Kidney (tissue), 13 donors: ENCODE results near the gene MTCL3.

ENCODE experiments used
- DNase-seq, 5 donors: peaks; one replicate each; pipeline ENCODE4 v3.0.0-alpha.2; 2013 to 2020
- FAIRE-seq: peaks from 2 replicates; lab custom pipeline; 2012; peaks lifted over from hg19 to GRCh38; lab: Jason Lieb, UNC
- H3K27ac ChIP-seq, 2 donors: one replicate each; pipeline ENCODE4 v1.7.0; 2013; ENCODE audit warnings: low read depth in 2 of 2, low read length in 2 of 2, inconsistent platforms in 1 of 2
- H3K27me3 ChIP-seq: one replicate; pipeline ENCODE4 v1.7.1; 2013; ENCODE audit warnings: low read length, inconsistent platforms; ENCODE audit not compliant: control insufficient read depth, insufficient read depth
- H3K36me3 ChIP-seq, 3 donors: one replicate each; pipeline versions ENCODE4 v1.7.0 to v1.7.1; 2013; ENCODE audit warnings: low read length in 3 of 3, control low read depth in 1 of 3, inconsistent platforms in 1 of 3; ENCODE audit not compliant: insufficient read depth in 3 of 3, control insufficient read depth in 2 of 3
- H3K4me1 ChIP-seq, 3 donors: one replicate each; pipeline versions ENCODE4 v1.7.0 to v1.7.1; 2013; ENCODE audit warnings: low read length in 3 of 3, inconsistent platforms in 1 of 3, low read depth in 1 of 3; ENCODE audit not compliant: control insufficient read depth in 2 of 3, insufficient read depth in 2 of 3
- H3K4me3 ChIP-seq, 3 donors: one replicate each; pipeline versions ENCODE4 v1.7.0 to v1.8.1; 2013; ENCODE audit warnings: low read length in 3 of 3, control low read depth in 1 of 3, inconsistent platforms in 1 of 3
- H3K9ac ChIP-seq, 3 donors: one replicate each; pipeline versions ENCODE4 v1.7.0 to v1.7.1; 2013; ENCODE audit warnings: low read length in 3 of 3, control low read depth in 1 of 3, inconsistent platforms in 1 of 3
- H3K9me3 ChIP-seq, 3 donors: one replicate each; pipeline versions ENCODE4 v1.7.0 to v1.7.1; 2013; ENCODE audit warnings: low read length in 3 of 3, control low read depth in 1 of 3, inconsistent platforms in 1 of 3; ENCODE audit not compliant: control insufficient read depth in 2 of 3, insufficient read depth in 1 of 3
- intact Hi-C: fragments of 100-400 bp; cut with DNase I; formaldehyde crosslinking; loops from one replicate; pipeline ENCODE4 v1.11.1; 2022
- TF ChIP-seq, protein P1 (sequence below): IDR thresholded peaks from 3 replicates; pipeline ENCODE4 v1.5.1; 2012; ENCODE audit warnings: mild to moderate bottlenecking, moderate library complexity, borderline replicate concordance; ENCODE audit not compliant: insufficient read depth; ENCODE audit errors: extremely low read depth
- donor health status: control.
- donor health status: control.
- donor health status: control.
- donor health status: control.
- donor health status: control.
- donor health status: DM: yes; HTN: yes; CAD: no.
- donor health status: Normal renal cell carcinoma (clear cell type).

The MTCL3 gene

DNA sequence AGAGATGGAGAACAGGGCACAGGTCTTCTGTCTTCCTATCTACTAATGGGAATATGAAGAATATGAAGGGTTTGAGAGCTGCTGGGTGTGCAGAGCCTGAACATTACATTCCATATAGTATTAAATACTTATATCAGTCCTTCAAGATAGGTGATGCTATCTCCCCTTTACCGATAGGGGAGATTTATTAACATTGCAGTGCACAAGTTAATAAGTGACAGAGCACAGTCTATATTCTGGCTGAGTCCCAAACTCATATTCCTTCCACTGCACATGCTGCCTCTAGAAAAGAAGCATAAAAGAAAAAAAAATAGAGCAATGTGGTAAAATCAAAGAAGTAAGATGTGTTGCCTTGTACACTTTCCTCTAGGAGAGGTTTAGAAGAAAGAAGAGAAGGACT lies 41.5 kb downstream of the MTCL3 start:
- intact Hi-C loops = no loop called here
- Histone ChIP-seq H3K4me3 (no peak overlapping the region), H3K9me3 (no peaks in the 10 kb centered on the region), H3K36me3 (no peaks in the 10 kb centered on the region), H3K27me3 (no peaks in the 10 kb centered on the region), H3K4me1 (no peaks in the 10 kb centered on the region), H3K27ac (no peak overlapping the region), H3K9ac (no peak overlapping the region)
- DNase-seq = no peak
- no peak for FAIRE-seq
- TF ChIP-seq, protein P1, sequence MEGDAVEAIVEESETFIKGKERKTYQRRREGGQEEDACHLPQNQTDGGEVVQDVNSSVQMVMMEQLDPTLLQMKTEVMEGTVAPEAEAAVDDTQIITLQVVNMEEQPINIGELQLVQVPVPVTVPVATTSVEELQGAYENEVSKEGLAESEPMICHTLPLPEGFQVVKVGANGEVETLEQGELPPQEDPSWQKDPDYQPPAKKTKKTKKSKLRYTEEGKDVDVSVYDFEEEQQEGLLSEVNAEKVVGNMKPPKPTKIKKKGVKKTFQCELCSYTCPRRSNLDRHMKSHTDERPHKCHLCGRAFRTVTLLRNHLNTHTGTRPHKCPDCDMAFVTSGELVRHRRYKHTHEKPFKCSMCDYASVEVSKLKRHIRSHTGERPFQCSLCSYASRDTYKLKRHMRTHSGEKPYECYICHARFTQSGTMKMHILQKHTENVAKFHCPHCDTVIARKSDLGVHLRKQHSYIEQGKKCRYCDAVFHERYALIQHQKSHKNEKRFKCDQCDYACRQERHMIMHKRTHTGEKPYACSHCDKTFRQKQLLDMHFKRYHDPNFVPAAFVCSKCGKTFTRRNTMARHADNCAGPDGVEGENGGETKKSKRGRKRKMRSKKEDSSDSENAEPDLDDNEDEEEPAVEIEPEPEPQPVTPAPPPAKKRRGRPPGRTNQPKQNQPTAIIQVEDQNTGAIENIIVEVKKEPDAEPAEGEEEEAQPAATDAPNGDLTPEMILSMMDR = no peak

DNA sequence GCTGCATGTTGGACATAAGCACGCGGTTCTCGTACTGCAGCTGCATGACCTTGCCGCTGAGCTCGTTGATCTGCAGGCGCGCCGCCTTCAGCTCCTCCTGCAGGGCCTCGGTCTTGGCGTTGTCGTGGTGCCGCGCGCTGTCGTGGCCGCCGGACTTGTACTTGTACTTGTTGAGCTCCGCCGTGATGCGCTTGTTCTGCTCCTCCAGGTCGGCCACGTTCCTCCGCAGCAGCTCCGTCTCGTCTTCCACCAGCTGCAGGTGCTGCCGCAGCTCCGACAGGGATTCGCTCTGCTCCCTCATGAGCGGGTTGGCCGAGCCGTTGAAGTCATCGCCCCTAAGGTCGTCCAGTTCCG lies 43.3 kb downstream of the MTCL3 start:
- Histone ChIP-seq H3K9me3 (no peaks in the 10 kb centered on the region), H3K27me3 (no peaks in the 10 kb centered on the region), H3K9ac (no peak overlapping the region), H3K4me3 (no peak overlapping the region), H3K4me1 (no peaks in the 10 kb centered on the region), H3K36me3 (no peaks in the 10 kb centered on the region), H3K27ac (no peak overlapping the region)
- DNase-seq (peak in 2 of 5 donors; percentile 30 to 75), FAIRE-seq (no peak)
- intact Hi-C loops = no loop called here
- TF ChIP-seq, protein P1 = no peak

DNA sequence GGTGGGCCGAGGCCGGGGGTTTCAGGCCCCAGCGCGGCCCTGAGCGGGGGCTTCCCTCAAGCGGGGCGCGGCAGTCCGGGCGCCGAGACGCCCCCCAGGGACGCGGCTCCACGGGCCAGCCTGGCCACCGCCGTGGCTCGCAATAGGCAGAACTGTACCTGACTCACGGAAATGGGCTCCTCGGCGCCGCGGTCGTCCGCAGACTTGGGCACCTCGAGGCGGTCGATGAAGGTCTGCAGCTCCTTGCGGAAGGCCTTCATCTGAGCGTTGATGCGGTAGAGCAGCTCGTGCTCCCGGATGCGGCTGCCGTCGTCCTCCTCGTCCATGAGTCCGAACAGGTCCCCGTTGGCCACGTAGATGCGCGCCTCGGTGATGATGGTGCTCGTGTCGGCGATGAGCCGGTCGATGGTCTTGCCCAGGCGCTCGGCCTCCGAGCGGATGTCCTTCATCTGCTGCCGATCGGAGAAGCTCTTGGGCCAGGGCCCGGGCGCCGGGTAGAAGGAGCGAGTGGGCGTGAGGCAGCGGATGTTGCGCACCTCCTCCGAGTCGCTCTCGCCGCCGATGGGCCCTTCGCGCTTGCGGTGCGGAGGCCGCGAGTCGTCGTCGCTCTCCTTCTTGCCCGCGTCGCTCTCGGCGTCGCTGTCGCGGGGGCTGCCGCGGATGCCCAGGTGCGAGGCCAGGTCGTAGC lies 43.9 kb downstream of the MTCL3 start:
- FAIRE-seq = no peak
- Histone ChIP-seq H3K27ac (no peak overlapping the region), H3K27me3 (no peaks in the 10 kb centered on the region), H3K4me3 (no peak overlapping the region), H3K9me3 (no peaks in the 10 kb centered on the region), H3K9ac (no peak overlapping the region), H3K4me1 (no peaks in the 10 kb centered on the region), H3K36me3 (no peaks in the 10 kb centered on the region)
- DNase-seq = no peak
- TF ChIP-seq, protein P1 = no peak
- intact Hi-C loops = no loop called here
